GM12891 (cell line): Measurements from ENCODE around the gene MAN1A1.

Experiments
- POLR2A ChIP-seq: IDR thresholded peaks from 2 replicates; pipeline ENCODE4 v1.6.1; 2011; ENCODE audit warnings: low read depth, low read length, control low read depth
- TAF1 ChIP-seq: IDR thresholded peaks from 2 replicates; pipeline ENCODE4 v1.6.1; 2011; ENCODE audit warnings: low read depth, low read length, control low read depth

GRCh38 chr6:119161438-119161837 lies 188.1 kb downstream of the MAN1A1 start:
- TF ChIP-seq POLR2A (no peak), TAF1 (no peak)
